Tibial artery (tissue), 4 donors: Measurements from ENCODE around the gene CD44.

Source experiments
- DNase-seq, 2 donors: peaks; one replicate each; pipeline ENCODE4 v3.0.0-alpha.2; 2019
- H3K27ac ChIP-seq, 2 donors: fragments of 200-600 bp; sonication (generic) in 1 of 2; 1 replicate in 1 of 2; 2 replicates in 1 of 2; pipeline ENCODE4 v1.5.1; 2018 to 2019; ENCODE audit warnings: mild to moderate bottlenecking in 1 of 2
- H3K27me3 ChIP-seq, 2 donors: fragments of 200-600 bp; sonication (generic) in 1 of 2; one replicate each; pipeline versions ENCODE4 v1.5.1 to v1.6.0; 2016 to 2019
- H3K36me3 ChIP-seq, 3 donors: fragments of 200-600 bp; sonication (generic) in 2 of 3; one replicate each; pipeline ENCODE4 v1.5.1; 2016 to 2019; ENCODE audit warnings: mild to moderate bottlenecking in 2 of 3
- H3K4me1 ChIP-seq, 4 donors: fragments of 200-600 bp; sonication (generic) in 2 of 4; 1 replicate in 3 of 4; 2 replicates in 1 of 4; pipeline ENCODE4 v1.5.1; 2016 to 2019
- H3K4me3 ChIP-seq, 2 donors: fragments of 200-600 bp; sonication (generic) in 1 of 2; 1 replicate in 1 of 2; 2 replicates in 1 of 2; pipeline ENCODE4 v1.5.1; 2018 to 2019; ENCODE audit warnings: mild to moderate bottlenecking in 2 of 2
- H3K9me3 ChIP-seq, 3 donors: fragments of 200-600 bp; sonication (generic) in 1 of 3; one replicate each; pipeline ENCODE4 v1.5.1; 2016 to 2019
- CTCF ChIP-seq, 2 experiments: fragments of 200-600 bp in 1 of 2; fragments of 450-650 bp in 1 of 2; IDR thresholded peaks; one replicate each; pipeline ENCODE4 v1.5.1; 2017 to 2019; ENCODE audit warnings: antibody characterized with exemption in 2 of 2, mild to moderate bottlenecking in 1 of 2, moderate library complexity in 1 of 2
- intact Hi-C: fragments of 100-400 bp; cut with DNase I; formaldehyde crosslinking; loops from one replicate; pipeline ENCODE4 v1.15.0; 2023; ENCODE audit warnings: low total_unique reads

Gene CD44

GRCh38 chr11:35234460-35235156 is 95.6 kb downstream of the CD44 start:
- no peak for DNase-seq
- peaks cover 0 to 10% (median 3%) of the 10 kb centered on the region in 4 donors for H3K4me1 ChIP-seq
- no peak overlapping the region for H3K4me3 ChIP-seq
- peaks cover 17 to 21% (median 20%) of the 10 kb centered on the region in 3 donors for H3K36me3 ChIP-seq
- H3K27me3 ChIP-seq = no peaks in the 10 kb centered on the region
- no peak overlapping the region for H3K27ac ChIP-seq
- H3K9me3 ChIP-seq = no peaks in the 10 kb centered on the region
- no peak for TF ChIP-seq CTCF (IDR thresholded peaks at IDR 0.05)
- intact Hi-C loops = no loop called here

GRCh38 chr11:35235157-35235468 is 96.1 kb downstream of the CD44 start:
- Histone ChIP-seq H3K27me3 (no peaks in the 10 kb centered on the region), H3K4me3 (no peak overlapping the region), H3K9me3 (no peaks in the 10 kb centered on the region), H3K27ac (no peak overlapping the region), H3K36me3 (peaks cover 12 to 16% (median 15%) of the 10 kb centered on the region in 3 donors), H3K4me1 (peaks cover 0 to 10% (median 3%) of the 10 kb centered on the region in 4 donors)
- no peak for TF ChIP-seq CTCF (IDR thresholded peaks at IDR 0.05)
- intact Hi-C loops = no loop called here
- DNase-seq = no peak

GRCh38 chr11:35235498-35235897 is 96.5 kb downstream of the CD44 start:
- H3K4me1 ChIP-seq = peaks cover 0 to 10% (median 3%) of the 10 kb centered on the region in 4 donors
- TF ChIP-seq CTCF (IDR thresholded peaks at IDR 0.05) = no peak
- H3K27me3 ChIP-seq = no peaks in the 10 kb centered on the region
- no peak overlapping the region for H3K27ac ChIP-seq
- no peak overlapping the region for H3K4me3 ChIP-seq
- intact Hi-C loops = no loop called here
- peaks cover 8 to 12% (median 11%) of the 10 kb centered on the region in 3 donors for H3K36me3 ChIP-seq
- no peaks in the 10 kb centered on the region for H3K9me3 ChIP-seq
- no peak for DNase-seq

- Histone ChIP-seq H3K9me3 (no peaks in the 10 kb centered on the region), H3K4me3 (no peak overlapping the region), H3K36me3 (peaks cover 2 to 6% (median 5%) of the 10 kb centered on the region in 3 donors), H3K4me1 (peaks cover 0 to 10% (median 3%) of the 10 kb centered on the region in 4 donors), H3K27ac (no peak overlapping the region), H3K27me3 (no peaks in the 10 kb centered on the region)
- DNase-seq = no peak
- intact Hi-C loops = no loop called here
- no peak for TF ChIP-seq CTCF (IDR thresholded peaks at IDR 0.05)
Measured at GRCh38 chr11:35235936-35236666, 97.1 kb downstream of the CD44 start.

- Histone ChIP-seq H3K36me3 (peaks cover 0 to 1% (median 0%) of the 10 kb centered on the region in 3 donors), H3K4me1 (peaks cover 0 to 10% (median 3%) of the 10 kb centered on the region in 4 donors), H3K27ac (no peak overlapping the region), H3K27me3 (no peaks in the 10 kb centered on the region), H3K9me3 (no peaks in the 10 kb centered on the region), H3K4me3 (no peak overlapping the region)
- no peak for DNase-seq
- no peak for TF ChIP-seq CTCF (IDR thresholded peaks at IDR 0.05)
- intact Hi-C loops = no loop called here
Measured at GRCh38 chr11:35236667-35237003, 97.7 kb downstream of the CD44 start.
